ENCODE data around the gene NVL.

The NVL gene

DNA sequence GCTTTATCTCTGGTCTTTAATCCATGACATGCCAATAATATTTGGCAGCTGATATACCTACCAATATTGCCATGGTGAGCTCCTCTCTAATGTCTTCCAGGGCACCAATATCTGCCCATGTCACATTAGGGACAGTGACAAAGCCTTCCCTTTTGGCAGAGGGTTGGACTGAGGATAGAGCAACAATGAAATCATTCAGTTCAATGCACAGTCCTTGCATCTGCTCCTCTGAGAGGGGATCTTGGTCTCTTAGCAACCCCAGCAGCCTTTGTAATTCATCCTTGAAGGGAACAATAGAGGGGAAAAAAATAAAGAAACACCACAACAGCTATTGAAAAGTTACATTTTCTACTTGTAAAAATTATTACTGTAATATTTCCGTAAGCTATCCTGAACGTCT lies 42.3 kb downstream of the NVL start:
- no peak for DNase-seq (ENCODE audit: low spot score)

- DNase-seq (ENCODE audit: low spot score) = no peak
Measured at GRCh38 chr1:224282140-224282539, 47.8 kb downstream of the NVL start.

DNA sequence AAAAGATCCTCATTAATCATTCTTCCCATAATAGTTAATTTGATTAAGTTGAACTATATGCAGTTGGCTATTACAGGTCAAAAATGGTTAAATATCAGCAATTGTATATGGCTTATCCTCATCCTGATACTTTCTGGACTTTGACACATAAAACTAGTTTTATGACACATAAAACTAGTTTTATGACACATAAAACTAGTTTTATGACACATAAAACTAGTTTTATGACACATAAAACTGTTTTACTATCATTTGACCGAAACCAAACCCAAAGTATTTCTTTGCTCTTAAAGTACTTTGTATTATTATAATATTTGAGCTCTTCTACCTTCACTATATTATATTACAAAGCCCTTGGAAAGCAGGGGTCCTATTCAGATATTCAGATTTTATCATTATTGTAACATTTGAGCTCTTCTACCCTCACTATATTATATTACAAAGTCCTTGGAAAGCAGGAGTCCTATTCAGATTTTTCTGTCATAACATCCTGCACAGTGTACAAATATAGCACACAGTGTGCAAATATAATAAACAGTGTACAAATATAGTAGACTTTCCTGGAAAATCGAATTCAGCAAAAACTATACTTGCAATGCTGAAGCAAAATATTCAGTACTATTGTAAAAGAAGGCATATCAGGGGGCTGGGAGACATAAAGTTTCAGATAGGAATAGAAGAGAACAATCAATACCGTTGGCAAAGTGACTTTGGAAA lies 53.0 kb downstream of the NVL start:
- no peak for DNase-seq (ENCODE audit: low spot score)

DNA sequence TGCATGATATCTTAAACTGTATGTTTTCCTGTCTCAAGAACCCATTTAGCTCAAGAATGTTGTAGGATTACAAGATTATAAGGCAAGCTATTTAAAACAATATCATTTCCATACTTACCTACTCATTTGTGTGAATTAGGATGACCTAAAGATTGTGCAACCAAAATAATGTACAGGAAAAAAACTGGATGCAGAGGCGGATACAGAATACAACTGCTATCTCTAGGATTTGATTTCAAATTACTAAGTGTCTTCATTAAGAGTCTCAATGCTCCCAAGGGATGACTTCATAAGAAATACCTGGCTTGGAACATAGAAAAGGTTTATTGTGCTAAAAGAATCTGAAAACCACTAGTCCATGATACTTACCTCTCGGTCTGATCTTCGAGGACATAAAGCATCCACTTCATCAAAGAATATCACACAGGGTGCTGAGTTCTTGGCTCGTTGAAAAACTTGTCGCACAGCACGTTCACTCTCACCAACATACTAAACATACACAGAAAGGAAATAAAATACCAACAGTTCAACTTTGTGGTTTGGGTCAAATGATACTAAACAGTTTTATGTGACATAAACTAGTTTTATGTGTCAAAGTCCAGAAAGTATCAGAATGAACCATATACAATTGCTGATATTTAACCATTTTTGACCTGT lies 54.9 kb downstream of the NVL start:
- DNase-seq (ENCODE audit: low spot score) = no peak

DNA sequence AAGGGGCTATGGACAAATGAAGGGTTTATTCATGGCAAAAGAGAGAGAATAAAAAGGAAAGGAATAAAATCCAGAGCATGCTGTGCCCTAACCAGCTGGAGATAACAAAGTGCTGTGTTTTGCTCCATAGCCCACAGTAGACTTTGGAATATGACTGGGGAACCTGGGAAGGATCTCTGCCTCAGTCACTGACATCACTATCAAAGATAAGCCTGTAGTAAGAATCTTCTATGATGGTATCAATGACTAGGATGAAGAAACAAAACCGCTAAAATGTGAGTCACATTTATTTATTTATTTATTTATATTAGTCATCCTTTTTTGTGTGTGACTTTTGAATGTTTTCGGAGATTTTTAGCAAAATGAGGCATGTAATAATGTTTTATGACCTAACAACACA lies 56.3 kb downstream of the NVL start:
- DNase-seq (ENCODE audit: low spot score) = no peak

GRCh38 chr1:224271106-224271505 lies 58.9 kb downstream of the NVL start:
- no peak for DNase-seq (ENCODE audit: low spot score)

DNA sequence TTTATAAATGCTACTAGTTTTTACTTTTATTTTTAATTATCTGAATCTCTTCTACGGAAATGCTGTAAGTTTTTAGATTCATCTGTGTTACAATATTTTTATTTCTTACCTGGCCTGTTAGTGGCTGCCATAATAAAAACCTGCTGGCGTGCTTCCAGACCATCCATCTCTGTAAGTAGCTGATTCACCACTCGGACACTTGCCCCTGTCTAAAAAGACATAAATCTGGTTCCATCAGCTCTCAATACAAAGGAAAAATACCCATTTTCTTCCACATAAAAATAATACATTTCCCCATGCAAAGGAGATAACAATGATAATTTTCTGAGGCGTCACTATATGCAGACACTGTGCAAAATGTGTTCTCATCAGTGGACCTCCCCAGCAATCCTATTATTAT lies 62.0 kb downstream of the NVL start:
- no peak for DNase-seq (ENCODE audit: low spot score)

DNA sequence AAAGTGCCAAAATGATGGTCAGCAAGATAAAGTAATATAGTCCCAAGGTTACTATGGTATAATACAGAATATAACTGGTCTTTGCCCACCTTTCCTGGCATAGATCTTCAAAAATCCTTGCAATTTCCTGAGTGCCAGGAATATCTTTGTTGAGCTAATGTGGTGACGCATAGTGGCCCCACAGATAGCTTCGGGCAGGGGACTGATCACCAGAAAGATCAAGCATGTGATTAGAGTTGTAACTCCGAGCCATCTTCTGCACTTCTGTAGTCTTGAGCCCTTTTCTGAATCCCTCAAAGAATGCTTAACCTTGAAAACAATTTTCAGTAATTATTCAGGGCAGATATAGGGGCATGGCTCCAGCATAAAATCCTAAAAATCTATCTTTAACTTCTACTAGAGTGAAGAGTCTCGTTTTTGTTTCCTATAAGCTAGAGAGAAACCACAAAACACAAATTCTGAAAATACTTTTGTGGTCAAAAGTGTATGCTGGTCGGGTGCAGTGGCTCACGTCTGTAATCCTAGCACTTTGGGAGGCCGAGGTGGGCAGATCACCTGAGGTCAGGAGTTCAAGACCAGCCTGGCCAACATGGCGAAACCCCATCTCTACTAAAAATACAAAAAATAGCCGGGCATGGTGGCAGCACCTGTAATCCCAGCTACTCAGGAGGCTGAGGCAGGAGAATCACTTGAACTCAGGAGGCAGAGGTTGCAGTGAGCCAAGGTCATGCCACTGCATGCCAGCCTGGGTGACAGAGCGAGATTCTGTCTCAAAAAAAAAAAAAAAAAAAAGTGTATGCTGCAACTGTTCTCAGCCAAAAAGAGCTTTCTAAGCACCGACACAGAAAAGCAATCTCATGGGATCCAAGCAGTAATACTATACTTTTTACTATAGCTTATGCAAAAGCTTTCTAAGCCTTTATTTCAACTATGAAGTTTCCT lies 62.8 kb downstream of the NVL start:
- DNase-seq (ENCODE audit: low spot score) = no peak

GRCh38 chr1:224266105-224266914 lies 63.7 kb downstream of the NVL start:
- DNase-seq (ENCODE audit: low spot score) = no peak

- DNase-seq (ENCODE audit: low spot score) = no peak
Measured at GRCh38 chr1:224264321-224264720, 65.7 kb downstream of the NVL start.

DNA sequence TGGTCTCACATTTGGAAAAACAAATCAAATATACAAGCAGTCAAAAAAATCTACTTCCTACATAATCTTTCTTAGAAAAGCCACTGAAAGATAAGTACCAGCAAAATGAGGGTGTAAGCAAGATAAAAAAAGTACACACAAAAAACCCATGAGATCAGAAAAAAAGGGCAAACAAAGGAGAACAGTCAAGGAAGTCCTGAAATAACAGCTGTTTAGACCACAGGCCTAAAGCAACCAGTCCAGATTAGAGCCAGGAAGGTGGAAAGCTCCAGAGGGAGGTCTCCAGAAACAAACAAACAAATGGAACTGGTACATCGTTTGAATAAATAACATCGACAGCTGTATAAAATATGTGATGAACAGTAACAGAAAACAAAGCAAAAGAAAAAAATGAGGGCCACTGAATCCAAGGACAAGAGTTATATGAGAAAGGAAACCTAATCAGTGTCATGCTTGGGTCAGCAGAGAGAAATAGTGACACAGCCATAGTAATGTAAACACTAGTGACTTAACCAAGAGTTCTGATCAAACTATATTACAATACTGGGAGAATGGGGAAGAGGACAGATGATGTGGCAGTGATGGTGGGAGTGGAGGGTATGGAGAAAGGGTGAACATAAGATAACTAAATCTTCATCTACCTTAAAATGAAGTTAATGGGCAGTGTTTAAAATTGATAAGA lies 67.5 kb downstream of the NVL start:
- no peak for DNase-seq (ENCODE audit: low spot score)

GRCh38 chr1:224259986-224260385 lies 70.0 kb downstream of the NVL start:
- DNase-seq (ENCODE audit: low spot score) = no peak

GRCh38 chr1:224258351-224258750 lies 71.6 kb downstream of the NVL start:
- DNase-seq (ENCODE audit: low spot score) = no peak

DNA sequence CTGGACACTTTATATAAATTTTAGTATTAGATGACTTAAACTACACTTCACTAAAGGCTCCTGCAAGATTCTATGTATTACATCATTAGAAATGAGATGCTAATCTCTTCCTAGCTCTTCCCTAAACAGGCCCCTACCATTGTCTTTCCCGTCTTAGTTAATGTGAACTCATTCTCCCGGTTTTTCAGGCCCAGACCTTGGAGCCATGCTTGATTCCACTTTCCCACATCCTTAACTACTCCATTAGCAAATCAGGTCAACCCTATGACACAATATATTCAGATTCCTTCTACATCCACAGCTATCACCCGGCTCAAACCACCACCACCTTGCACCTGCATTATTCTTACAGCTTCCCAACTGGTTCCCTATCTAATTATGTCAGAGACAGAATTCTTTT lies 73.3 kb downstream of the NVL start:
- DNase-seq (ENCODE audit: low spot score) = no peak

- DNase-seq (ENCODE audit: low spot score) = no peak
Measured at GRCh38 chr1:224253721-224254120, 76.3 kb downstream of the NVL start.

DNA sequence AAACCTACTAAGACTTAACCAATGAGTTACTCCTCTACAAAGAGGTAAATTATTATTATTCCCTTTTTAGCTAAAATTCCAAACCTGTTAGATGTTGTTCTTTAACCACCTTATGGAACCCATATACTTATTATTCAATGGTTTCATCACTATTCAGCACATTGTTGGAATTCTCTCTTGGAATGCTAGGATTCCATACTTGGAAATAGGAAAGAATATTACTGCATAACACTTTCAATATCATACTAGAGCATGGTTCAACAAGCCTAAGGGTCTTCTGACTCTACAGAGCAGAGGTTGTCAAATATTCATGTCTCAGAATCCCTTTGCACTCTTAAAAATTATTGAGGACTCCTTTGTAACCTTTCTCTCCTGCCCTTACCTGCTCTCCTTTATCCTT lies 77.5 kb downstream of the NVL start:
- no peak for DNase-seq (ENCODE audit: low spot score)

GRCh38 chr1:224251741-224252146 lies 78.2 kb downstream of the NVL start:
- DNase-seq (ENCODE audit: low spot score) = no peak

DNA sequence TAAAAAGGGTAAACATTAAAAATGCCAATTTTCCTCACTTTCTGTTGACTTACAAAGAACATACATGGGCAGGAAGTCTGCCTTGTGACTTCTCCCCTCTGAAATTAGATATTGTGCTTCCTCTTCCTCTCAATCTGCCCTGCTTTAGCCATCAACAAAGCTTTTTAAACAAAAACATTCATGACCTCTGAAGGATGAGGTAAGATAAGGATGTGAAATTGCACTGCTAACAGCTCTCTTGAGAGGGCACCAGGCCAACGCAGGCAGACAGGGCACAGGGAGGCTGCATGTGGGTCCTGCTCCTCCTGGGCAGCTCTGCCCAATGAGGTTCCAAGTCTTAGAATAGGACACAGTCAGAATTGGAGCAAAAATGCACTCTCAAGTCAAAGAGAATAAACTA lies 84.8 kb downstream of the NVL start:
- peak; percentile 3 for DNase-seq (ENCODE audit: low spot score)

DNA sequence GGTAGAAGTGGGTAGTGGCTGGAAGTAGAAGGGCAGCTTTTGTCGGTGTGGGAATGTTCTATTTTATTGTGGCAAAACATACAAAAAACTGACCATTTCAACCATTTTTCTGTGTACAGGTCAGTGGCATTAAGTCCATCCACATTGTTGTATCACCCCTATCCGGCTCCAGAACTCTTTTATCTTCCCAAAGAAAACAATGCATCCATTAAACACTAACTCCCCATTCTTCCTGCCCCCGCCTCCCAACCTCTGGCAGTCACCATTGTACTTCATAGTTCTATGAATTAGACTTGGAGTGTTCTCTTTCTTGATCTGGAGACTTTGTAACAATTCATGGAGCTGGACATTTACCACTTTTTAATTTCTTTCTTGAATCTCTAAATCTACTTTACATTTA lies 91.2 kb downstream of the NVL start:
- no peak for DNase-seq (ENCODE audit: low spot score)

DNA sequence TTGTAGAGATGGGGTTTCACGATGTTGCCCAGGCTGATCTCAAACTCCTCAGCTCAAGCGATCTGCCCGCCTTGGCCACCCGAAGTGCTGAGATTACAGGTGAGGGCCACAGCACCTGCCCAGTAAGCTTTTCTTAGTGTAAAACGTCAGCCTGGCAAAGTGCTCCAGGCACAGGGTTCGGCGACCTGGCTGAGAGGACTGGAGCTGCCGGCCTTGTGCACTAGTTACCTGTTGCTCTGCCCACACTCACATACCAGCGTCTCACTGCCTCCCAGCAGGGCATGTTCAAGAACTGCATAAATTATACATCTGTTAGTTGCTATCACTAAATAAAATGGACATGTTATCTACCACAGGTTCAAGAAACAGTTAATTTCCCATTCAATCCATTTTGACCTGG lies 91.8 kb downstream of the NVL start:
- no peak for DNase-seq (ENCODE audit: low spot score)

DNA sequence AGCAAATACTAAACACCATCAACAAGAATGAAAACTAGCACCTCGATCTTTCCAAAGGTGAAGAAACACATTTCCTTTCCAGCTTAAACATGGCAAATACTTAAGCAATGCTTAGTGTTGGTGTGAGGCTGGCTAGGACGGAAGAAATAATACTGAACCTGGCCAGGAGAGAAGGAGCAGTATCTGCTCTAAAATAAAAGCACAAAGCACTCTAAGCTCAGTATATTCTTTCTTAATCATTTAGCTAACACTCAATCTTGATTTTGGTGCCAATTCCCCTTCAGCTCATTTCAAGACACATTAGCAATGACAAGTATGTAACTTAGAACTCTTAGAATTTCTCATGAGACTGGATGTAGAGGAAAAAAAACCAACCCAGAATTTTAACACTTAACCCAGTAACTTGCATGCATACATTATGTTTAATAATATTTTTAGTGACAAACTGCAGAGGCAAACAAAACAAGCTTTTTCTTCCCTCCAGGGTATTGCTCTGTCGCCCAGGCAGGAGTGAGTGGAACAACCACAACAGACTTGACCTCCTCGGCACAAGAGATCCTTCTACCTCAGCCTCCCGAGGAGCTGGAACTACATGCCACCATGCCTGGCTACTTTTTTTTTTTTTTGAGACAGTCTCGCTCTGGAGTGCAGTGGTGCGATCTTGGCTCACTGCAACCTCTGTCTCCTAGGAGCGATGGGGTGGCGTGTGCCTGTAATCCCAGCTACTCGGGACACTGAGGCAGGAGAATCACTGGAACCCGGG lies 92.7 kb downstream of the NVL start:
- DNase-seq (ENCODE audit: low spot score) = no peak
